ENCODE results near the gene HERPUD1. TPM values are rescaled to one million over a fixed set of nuclear protein-coding genes. Genes with fewer than 3 reads are reported as not detected.

The HERPUD1 gene
- total RNA-seq, 1 donor from 2014 or later = 79.8 TPM

GRCh38 chr16:56980201-56980535 is 48.2 kb downstream of the HERPUD1 start:
- Mint-ChIP-seq H3K36me3 (no peaks in the 10 kb centered on the region), H3K4me3 (no peak overlapping the region), H3K9me3 (peaks cover 3% of the 10 kb centered on the region), H3K27me3 (ENCODE audit: low read depth) (peaks cover 14% of the 10 kb centered on the region), H3K4me1 (peaks cover 7% of the 10 kb centered on the region), H3K27ac (no peak overlapping the region)
- DNase-seq (ENCODE audit: low spot score in 2 of 2, unreplicated experiment in 2 of 2) = no peak
- TF ChIP-seq CTCF (IDR thresholded peaks at IDR 0.05; ENCODE audit: unreplicated experiment) = no peak

DNA sequence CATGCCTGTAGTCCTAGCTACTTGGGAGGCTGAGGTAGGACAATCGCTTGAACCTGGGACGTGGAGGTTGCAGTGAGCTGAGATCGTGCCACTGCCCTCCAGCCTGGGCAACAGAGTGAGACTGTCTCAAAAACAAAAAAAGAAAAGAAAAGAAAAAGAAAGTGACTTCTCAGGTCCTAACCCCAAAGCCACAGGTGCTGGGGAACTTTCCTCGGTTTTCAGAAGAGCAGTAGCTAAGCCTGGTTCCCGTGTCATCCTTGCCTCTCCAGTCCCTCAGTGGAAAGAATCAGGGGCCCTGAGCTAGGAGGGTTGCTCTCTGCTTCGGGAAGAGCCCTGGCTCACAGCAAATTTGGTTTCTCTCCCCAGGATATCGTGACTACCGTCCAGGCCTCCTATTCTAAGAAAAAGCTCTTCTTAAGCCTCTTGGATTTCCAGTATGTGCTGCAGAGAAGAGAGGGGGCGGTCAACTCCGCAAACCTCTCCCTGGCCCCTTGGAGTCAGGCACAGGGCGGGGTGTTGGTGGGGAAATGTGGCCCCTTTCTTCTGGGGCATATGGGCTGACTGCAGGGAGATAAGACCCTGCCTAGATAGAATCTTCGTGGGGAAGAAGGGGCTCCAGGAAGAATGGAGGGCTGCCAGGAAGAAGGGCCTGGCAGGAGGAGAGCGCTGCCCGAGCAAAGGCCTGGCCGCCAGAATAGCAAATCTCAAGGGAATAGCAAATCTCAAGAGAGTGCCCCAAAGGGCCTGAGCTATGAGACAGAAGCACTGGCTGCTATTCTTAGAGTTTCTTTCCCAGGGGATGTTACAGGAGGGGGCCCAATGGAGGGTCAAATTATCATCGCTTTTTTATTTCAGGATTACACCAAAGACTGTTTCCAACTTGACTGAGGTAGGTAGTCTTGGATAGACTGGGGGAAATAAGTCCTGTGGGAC is 49.1 kb downstream of the HERPUD1 start:
- Mint-ChIP-seq H3K36me3 (no peaks in the 10 kb centered on the region), H3K27me3 (ENCODE audit: low read depth) (peaks cover 11% of the 10 kb centered on the region), H3K27ac (peak overlapping the region; percentile 47), H3K4me1 (peaks cover 7% of the 10 kb centered on the region), H3K4me3 (no peak overlapping the region), H3K9me3 (peaks cover 3% of the 10 kb centered on the region)
- TF ChIP-seq CTCF (IDR thresholded peaks at IDR 0.05; ENCODE audit: unreplicated experiment) = no peak
- DNase-seq (ENCODE audit: low spot score in 2 of 2, unreplicated experiment in 2 of 2) = no peak

- Mint-ChIP-seq H3K36me3 (no peaks in the 10 kb centered on the region), H3K4me3 (no peak overlapping the region)
- DNase-seq (ENCODE audit: low spot score in 2 of 2, unreplicated experiment in 2 of 2) = no peak
Observed at GRCh38 chr16:56981729-56982271, 49.9 kb downstream of the HERPUD1 start.

DNA sequence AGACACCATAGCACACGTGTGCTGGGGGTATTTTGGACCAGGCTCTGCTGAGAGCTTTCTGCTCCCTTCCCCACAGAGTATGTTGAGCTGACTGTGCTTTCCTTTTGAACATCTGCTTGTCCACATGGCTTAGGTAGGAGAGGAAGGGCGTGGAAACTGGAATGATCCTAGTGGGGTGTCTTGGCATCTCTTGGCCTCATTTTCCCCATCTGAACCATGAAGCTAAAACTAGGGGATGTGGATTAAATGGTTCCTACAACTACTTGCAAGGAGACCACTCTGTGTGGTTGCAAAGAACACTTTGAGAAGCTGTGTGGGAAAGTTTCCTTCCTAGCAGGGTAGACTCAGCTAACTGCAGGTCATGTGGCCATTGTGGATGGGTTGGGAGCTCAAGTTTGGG is 50.8 kb downstream of the HERPUD1 start:
- Mint-ChIP-seq H3K27ac (no peak overlapping the region), H3K9me3 (peaks cover 3% of the 10 kb centered on the region), H3K27me3 (ENCODE audit: low read depth) (peaks cover 21% of the 10 kb centered on the region), H3K36me3 (no peaks in the 10 kb centered on the region), H3K4me1 (peaks cover 7% of the 10 kb centered on the region), H3K4me3 (no peak overlapping the region)
- TF ChIP-seq CTCF (IDR thresholded peaks at IDR 0.05; ENCODE audit: unreplicated experiment) = no peak
- DNase-seq (ENCODE audit: low spot score in 2 of 2, unreplicated experiment in 2 of 2) = no peak

More at GRCh38 chr16:56981729-56982271, 49.9 kb downstream of the HERPUD1 start:
- no peak for TF ChIP-seq CTCF (IDR thresholded peaks at IDR 0.05; ENCODE audit: unreplicated experiment)
- Mint-ChIP-seq H3K4me1 (peaks cover 7% of the 10 kb centered on the region), H3K27me3 (ENCODE audit: low read depth) (peaks cover 13% of the 10 kb centered on the region), H3K27ac (no peak overlapping the region), H3K9me3 (peaks cover 3% of the 10 kb centered on the region)

DNA sequence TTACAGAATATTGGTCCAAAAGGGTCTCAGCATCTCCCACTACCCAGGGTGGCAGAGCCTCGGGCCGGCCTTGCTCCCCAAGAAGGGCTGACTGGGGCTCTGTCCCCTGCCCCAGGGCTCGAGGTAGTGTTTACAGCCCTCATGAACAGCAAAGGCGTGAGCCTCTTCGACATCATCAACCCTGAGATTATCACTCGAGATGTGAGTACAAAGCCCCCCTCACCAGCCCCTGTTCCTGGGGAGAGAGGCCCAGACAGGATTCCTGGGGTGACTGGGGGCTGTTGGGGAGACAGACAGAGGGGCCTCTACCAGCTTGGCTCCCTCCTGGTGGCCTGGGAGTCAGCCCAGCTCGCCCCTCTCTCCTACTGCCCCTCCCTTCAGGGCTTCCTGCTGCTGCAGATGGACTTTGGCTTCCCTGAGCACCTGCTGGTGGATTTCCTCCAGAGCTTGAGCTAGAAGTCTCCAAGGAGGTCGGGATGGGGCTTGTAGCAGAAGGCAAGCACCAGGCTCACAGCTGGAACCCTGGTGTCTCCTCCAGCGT is 51.3 kb downstream of the HERPUD1 start:
- no peak for TF ChIP-seq CTCF (IDR thresholded peaks at IDR 0.05; ENCODE audit: unreplicated experiment)
- H3K27me3 Mint-ChIP-seq (ENCODE audit: low read depth) = peaks cover 27% of the 10 kb centered on the region
- H3K4me1 Mint-ChIP-seq = peaks cover 7% of the 10 kb centered on the region
- no peaks in the 10 kb centered on the region for H3K36me3 Mint-ChIP-seq
- H3K27ac Mint-ChIP-seq = no peak overlapping the region
- H3K9me3 Mint-ChIP-seq = peaks cover 3% of the 10 kb centered on the region
- DNase-seq (ENCODE audit: low spot score in 2 of 2, unreplicated experiment in 2 of 2) = no peak
- H3K4me3 Mint-ChIP-seq = no peak overlapping the region

Data from mesothelial cell of epicardium (in vitro differentiated cells).